ENCODE measurements around the gene NOS3. TPM values are rescaled to one million over a fixed set of nuclear protein-coding genes. Genes with fewer than 3 reads are reported as not detected.

Gene NOS3
- total RNA-seq, 4 donors from 2014 or later = 1.4 to 3.2 (median 2.2) TPM

DNA sequence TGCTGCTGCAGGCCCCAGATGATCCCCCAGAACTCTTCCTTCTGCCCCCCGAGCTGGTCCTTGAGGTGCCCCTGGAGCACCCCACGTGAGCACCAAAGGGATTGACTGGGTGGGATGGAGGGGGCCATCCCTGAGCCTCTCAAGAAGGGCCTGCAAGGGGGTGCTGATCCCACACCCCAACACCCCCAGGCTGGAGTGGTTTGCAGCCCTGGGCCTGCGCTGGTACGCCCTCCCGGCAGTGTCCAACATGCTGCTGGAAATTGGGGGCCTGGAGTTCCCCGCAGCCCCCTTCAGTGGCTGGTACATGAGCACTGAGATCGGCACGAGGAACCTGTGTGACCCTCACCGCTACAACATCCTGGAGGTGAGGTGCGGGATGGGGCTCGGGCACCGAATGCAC, 8.2 kb downstream of the NOS3 start:
- Histone ChIP-seq H3K27me3 (peaks cover 0 to 29% (median 0%) of the 10 kb centered on the region in 4 donors), H3K4me1 (peaks cover 0 to 26% (median 3%) of the 10 kb centered on the region in 3 donors), H3K27ac (no peak overlapping the region), H3K36me3 (peaks cover 0 to 3% (median 0%) of the 10 kb centered on the region in 3 donors), H3K4me3 (no peak overlapping the region), H3K9me3 (no peaks in the 10 kb centered on the region)
- no peak for TF ChIP-seq POLR2A (IDR thresholded peaks at IDR 0.05)
- TF ChIP-seq, protein P1, sequence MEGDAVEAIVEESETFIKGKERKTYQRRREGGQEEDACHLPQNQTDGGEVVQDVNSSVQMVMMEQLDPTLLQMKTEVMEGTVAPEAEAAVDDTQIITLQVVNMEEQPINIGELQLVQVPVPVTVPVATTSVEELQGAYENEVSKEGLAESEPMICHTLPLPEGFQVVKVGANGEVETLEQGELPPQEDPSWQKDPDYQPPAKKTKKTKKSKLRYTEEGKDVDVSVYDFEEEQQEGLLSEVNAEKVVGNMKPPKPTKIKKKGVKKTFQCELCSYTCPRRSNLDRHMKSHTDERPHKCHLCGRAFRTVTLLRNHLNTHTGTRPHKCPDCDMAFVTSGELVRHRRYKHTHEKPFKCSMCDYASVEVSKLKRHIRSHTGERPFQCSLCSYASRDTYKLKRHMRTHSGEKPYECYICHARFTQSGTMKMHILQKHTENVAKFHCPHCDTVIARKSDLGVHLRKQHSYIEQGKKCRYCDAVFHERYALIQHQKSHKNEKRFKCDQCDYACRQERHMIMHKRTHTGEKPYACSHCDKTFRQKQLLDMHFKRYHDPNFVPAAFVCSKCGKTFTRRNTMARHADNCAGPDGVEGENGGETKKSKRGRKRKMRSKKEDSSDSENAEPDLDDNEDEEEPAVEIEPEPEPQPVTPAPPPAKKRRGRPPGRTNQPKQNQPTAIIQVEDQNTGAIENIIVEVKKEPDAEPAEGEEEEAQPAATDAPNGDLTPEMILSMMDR (IDR thresholded peaks at IDR 0.05) = no peak
- no peak for DNase-seq
- WGBS, 2 donors = 100% methylated on average over 1 of the region's 12 CpGs; no CpG with 5 or more reads in 1 of the 2 donors
- intact Hi-C loops (cut with DNase I) = no loop called here

DNA sequence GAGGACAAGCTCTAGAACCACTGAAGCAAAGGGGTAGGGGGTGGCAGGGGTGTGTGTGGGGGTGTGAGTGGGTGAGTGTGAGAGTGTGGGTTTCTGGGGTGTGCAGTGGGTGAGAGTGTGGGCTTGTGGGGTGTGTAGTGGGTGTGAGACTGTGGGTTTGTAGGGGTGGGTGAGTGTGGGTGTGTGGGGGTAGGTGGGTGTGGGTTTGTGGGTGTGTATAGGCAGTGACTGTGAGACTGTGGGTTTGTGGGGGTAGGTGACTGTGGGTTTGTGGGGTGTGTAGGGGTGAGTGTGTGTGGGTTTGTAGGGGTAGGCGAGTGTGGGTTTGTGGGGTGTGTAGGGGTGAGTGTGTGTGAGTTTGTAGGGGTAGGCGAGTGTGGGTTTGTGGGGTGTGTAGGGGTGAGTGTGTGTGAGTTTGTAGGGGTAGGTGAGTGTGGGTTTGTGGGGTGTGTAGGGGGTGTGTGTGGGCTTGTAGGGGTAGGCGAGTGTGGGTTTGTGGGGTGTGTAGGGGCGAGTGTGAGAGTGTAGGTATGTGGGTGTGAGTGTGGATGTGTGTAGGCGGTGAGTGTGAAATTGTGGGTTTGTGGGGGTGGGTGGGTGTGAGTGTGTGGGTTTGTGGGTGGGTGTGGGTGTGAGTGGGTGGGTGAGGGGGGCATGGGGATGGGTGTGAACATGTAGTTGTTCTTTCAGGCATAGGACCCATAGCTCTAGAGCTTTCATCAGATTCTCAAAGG, 8.8 kb downstream of the NOS3 start:
- DNase-seq = no peak
- Histone ChIP-seq H3K27me3 (peaks cover 0 to 29% (median 0%) of the 10 kb centered on the region in 4 donors), H3K27ac (no peak overlapping the region), H3K36me3 (peaks cover 0 to 3% (median 0%) of the 10 kb centered on the region in 3 donors), H3K4me1 (peaks cover 0 to 20% (median 3%) of the 10 kb centered on the region in 3 donors), H3K4me3 (no peak overlapping the region), H3K9me3 (no peaks in the 10 kb centered on the region)
- no peak for TF ChIP-seq POLR2A (IDR thresholded peaks at IDR 0.05)
- TF ChIP-seq, protein P1 (IDR thresholded peaks at IDR 0.05) = no peak
- intact Hi-C loops (cut with DNase I) = no loop called here
- 64 to 66% methylated on average over 5 of the region's 5 CpGs for WGBS, 2 donors

DNA sequence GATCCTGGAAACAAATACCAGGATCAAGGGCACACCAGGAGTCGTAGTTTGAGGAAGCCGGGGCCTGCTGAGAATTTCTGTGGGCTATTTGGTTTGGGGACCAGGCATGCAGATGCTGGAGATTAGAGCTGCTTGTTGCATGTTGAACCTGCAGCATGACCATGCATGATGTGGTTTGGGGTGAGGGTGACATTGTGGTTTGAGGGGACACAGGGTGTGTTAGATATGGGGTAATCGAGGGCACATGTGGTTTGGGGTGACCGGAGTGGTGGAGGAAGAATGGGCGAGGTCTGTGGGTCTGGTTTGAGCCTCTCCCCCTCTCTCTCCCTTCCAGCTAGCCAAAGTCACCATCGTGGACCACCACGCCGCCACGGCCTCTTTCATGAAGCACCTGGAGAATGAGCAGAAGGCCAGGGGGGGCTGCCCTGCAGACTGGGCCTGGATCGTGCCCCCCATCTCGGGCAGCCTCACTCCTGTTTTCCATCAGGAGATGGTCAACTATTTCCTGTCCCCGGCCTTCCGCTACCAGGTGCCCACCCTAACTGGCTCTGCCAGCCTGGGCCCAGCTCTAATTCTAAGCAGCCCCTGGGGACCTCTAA, 10.2 kb downstream of the NOS3 start:
- DNase-seq = no peak
- Histone ChIP-seq H3K9me3 (no peaks in the 10 kb centered on the region), H3K27ac (no peak overlapping the region), H3K4me1 (peaks cover 0 to 13% (median 3%) of the 10 kb centered on the region in 3 donors), H3K27me3 (peaks cover 0 to 29% (median 0%) of the 10 kb centered on the region in 4 donors), H3K36me3 (peaks cover 0 to 3% (median 0%) of the 10 kb centered on the region in 3 donors), H3K4me3 (no peak overlapping the region)
- no peak for TF ChIP-seq POLR2A (IDR thresholded peaks at IDR 0.05)
- TF ChIP-seq, protein P1 (IDR thresholded peaks at IDR 0.05) = no peak
- WGBS, 2 donors = 82 to 85% methylated on average over 11 to 13 of the region's 13 CpGs
- intact Hi-C loops (cut with DNase I) = no loop called here

DNA sequence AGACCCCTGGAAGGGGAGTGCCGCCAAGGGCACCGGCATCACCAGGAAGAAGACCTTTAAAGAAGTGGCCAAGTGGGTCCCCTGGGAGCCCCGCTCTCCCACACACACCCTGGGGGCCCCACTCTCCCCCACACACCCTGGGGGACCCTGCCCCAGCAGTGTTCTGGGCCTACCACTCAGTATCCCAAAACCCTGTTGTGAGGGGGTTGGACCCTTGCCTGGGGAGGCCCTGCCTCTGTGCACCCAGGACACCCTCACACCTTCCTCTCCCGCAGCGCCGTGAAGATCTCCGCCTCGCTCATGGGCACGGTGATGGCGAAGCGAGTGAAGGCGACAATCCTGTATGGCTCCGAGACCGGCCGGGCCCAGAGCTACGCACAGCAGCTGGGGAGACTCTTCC, 10.7 kb downstream of the NOS3 start:
- Histone ChIP-seq H3K27ac (no peak overlapping the region), H3K27me3 (peaks cover 0 to 27% (median 0%) of the 10 kb centered on the region in 4 donors), H3K4me1 (peaks cover 0 to 10% (median 1%) of the 10 kb centered on the region in 3 donors), H3K4me3 (no peak overlapping the region), H3K9me3 (no peaks in the 10 kb centered on the region), H3K36me3 (peaks cover 0 to 3% (median 0%) of the 10 kb centered on the region in 3 donors)
- WGBS, 2 donors = 91% methylated on average over 7 of the region's 16 CpGs; no CpG with 5 or more reads in 1 of the 2 donors
- intact Hi-C loops (cut with DNase I) = no loop called here
- no peak for DNase-seq
- TF ChIP-seq, protein P1 (IDR thresholded peaks at IDR 0.05) = no peak
- TF ChIP-seq POLR2A (IDR thresholded peaks at IDR 0.05) = no peak

DNA sequence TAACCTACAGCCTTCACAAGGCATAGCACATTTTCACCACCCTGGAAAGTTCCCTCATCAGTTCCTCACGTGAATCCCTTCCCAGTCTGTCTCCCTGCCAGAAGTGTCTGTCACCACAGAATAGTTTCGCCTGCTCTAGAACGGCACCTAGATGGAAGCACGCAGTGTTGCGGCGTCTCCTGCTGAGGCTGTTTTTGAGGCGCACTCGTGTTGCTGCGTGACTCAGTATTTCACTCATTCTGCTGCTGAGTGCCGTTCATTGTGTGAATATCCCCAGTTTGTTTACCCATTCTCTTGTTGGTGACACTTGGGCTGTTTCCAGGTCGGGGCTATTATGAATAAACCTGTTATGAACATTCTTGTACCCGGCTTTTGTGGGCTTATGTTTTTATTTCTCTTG, 12.8 kb downstream of the NOS3 start:
- Histone ChIP-seq H3K4me3 (no peak overlapping the region), H3K4me1 (peaks cover 0 to 21% (median 16%) of the 10 kb centered on the region in 3 donors), H3K27me3 (peaks cover 0 to 24% (median 0%) of the 10 kb centered on the region in 4 donors), H3K27ac (no peak overlapping the region), H3K9me3 (no peaks in the 10 kb centered on the region), H3K36me3 (peaks cover 0 to 3% (median 0%) of the 10 kb centered on the region in 3 donors)
- intact Hi-C loops (cut with DNase I) = no loop called here
- WGBS, 2 donors = 46 to 51% methylated on average over 12 of the region's 12 CpGs
- TF ChIP-seq, protein P1 (IDR thresholded peaks at IDR 0.05) = no peak
- no peak for TF ChIP-seq POLR2A (IDR thresholded peaks at IDR 0.05)
- DNase-seq = no peak

Data from esophagus squamous epithelium (tissue), 5 donors.